Stomach (tissue), 9 donors: ENCODE data around the gene RAB5IF. TPM values are rescaled to one million over a fixed set of nuclear protein-coding genes. Genes with fewer than 3 reads are reported as not detected.

Source experiments
- DNase-seq, 2 donors: peaks; one replicate each; pipeline versions ENCODE4 v3.0.0 to v3.0.0-alpha.2; 2013 to 2019
- H3K27ac ChIP-seq, 5 donors: fragments of 200-600 bp in 4 of 5; sonication (generic) in 4 of 5; one replicate each; pipeline ENCODE4 v1.5.1; 2013 to 2019; ENCODE audit warnings: mild to moderate bottlenecking in 1 of 5, moderate library complexity in 1 of 5
- H3K27me3 ChIP-seq, 3 donors: fragments of 200-600 bp; sonication (generic); one replicate each; pipeline ENCODE4 v1.5.1; 2017 to 2019; ENCODE audit warnings: mixed run types in 1 of 3
- H3K36me3 ChIP-seq, 4 donors: fragments of 200-600 bp; sonication (generic); 1 replicate in 3 of 4; 2 replicates in 1 of 4; pipeline ENCODE4 v1.5.1; 2016 to 2019
- H3K4me1 ChIP-seq, 4 donors: fragments of 200-600 bp; sonication (generic); one replicate each; pipeline ENCODE4 v1.5.1; 2016 to 2019
- H3K4me3 ChIP-seq, 4 donors: fragments of 200-600 bp; sonication (generic) in 3 of 4; one replicate each; pipeline ENCODE4 v1.5.1; 2016 to 2019; ENCODE audit warnings: mild to moderate bottlenecking in 1 of 4
- H3K9me3 ChIP-seq, 4 donors: fragments of 200-600 bp; sonication (generic); one replicate each; pipeline ENCODE4 v1.5.1; 2016 to 2019
- CTCF ChIP-seq, 7 experiments: fragments of 450-650 bp in 4 of 7; fragments of 200-600 bp in 3 of 7; sonication (generic) in 3 of 7; IDR thresholded peaks; one replicate each; pipeline ENCODE4 v1.5.1; 2016 to 2019; ENCODE audit warnings: antibody characterized with exemption in 7 of 7, control low read depth in 2 of 7, mild to moderate bottlenecking in 1 of 7
- EP300 ChIP-seq: sonication (generic); formaldehyde crosslinking; IDR thresholded peaks from one replicate; pipeline ENCODE4 v1.6.1; 2017; ENCODE audit warnings: antibody characterized with exemption
- POLR2A ChIP-seq, 4 donors: fragments of 450-650 bp; IDR thresholded peaks; one replicate each; pipeline ENCODE4 v1.6.1; 2016; ENCODE audit warnings: antibody characterized with exemption in 4 of 4, control low read depth in 2 of 4, mild to moderate bottlenecking in 1 of 4, moderate library complexity in 1 of 4
- POLR2AphosphoS5 ChIP-seq, 3 donors: sonication (generic); formaldehyde crosslinking; IDR thresholded peaks; one replicate each; pipeline ENCODE4 v1.6.1; 2016; ENCODE audit warnings: antibody characterized with exemption in 3 of 3
- WGBS, 5 donors: extraction: QIAGEN DNeasy Blood & Tissue Kit in 3 of 5; methylation state at CpG; one replicate each; pipeline versions ENCODE4 v1.1.5 to v1.1.7; 2013 to 2018; 5-methylcytosine and 5-hydroxymethylcytosine counted together
- intact Hi-C: fragments of 100-400 bp; cut with DNase I; formaldehyde crosslinking; loops from one replicate; pipeline ENCODE4 v1.15.1; 2023; ENCODE audit warnings: low total_unique reads
- polyA plus RNA-seq, 3 donors: library from polyadenylated mRNA; stranded (reverse); fragments of 200-250 nt; gene quantifications; one replicate each; pipeline ENCODE4 v1.2.3, GENCODE V29; 2013
- total RNA-seq, 5 donors: library from RNA; depleted of rRNA; stranded (reverse); fragments of >200 nt; gene quantifications; one replicate each; pipeline versions ENCODE4 v1.1.0 to v1.2.3, GENCODE V29; 2014 to 2016
- donor health status: healthy with polysubstance abuse.
- donor health status: Bipolar disorder and iron deficiency.
- donor health status: healthy.

The RAB5IF gene
- total and polyA plus RNA-seq, 8 donors, result 35.0 to 136 (median 90.5) TPM

GRCh38 chr20:36591854-36592641, 13.5 kb upstream of the RAB5IF start:
- no peaks in the 10 kb centered on the region for H3K9me3 ChIP-seq
- H3K36me3 ChIP-seq, result peaks cover 7 to 38% (median 32%) of the 10 kb centered on the region in 4 donors
- no peak overlapping the region for H3K4me3 ChIP-seq
- no peaks in the 10 kb centered on the region for H3K4me1 ChIP-seq
- WGBS, 5 donors, result 68 to 84% (median 82%) methylated on average over 9 of the region's 9 CpGs
- no peak overlapping the region for H3K27ac ChIP-seq
- H3K27me3 ChIP-seq, result no peaks in the 10 kb centered on the region
- TF ChIP-seq EP300 (no peak), CTCF (IDR thresholded peaks at IDR 0.05) (peak in 4 of 7 experiments; percentile 16 to 42 (median 30)), POLR2AphosphoS5 (IDR thresholded peaks at IDR 0.05) (peak in 1 of 3 donors; percentile 22), POLR2A (IDR thresholded peaks at IDR 0.05) (no peak)
- peak in 1 of 2 donors; percentile 69 for DNase-seq
- intact Hi-C loops, result no loop called here

DNA sequence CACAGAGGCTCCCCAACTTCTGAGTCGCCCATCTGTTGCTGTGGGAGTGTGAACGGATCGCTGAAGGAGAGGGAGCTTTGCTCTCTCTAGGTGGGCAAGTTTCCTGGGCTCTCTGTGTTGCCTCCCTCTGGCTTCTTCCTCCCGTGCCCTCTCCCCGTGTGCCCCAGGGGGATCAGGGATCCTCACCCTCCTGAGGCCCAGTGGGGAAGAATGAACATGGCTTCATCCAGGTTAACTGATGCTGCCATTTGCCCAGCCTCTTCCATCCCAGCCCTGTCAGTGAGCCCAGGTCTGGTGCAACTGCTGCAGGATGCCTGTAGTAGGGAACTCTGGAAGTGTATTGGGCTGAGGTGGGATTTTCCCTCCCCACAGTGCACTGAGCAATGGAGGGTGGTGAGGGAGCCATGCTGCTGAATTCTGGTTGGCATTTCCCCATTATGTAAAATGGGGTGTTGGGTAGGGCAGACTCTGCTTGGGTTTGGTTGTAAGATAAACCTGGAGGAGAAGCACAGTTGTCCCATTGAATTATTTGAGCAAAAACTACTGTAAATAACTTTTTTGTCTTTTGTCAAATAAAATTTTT, 12.1 kb upstream of the RAB5IF start:
- no peaks in the 10 kb centered on the region for H3K27me3 ChIP-seq
- peaks cover 7 to 35% (median 30%) of the 10 kb centered on the region in 4 donors for H3K36me3 ChIP-seq
- no peaks in the 10 kb centered on the region for H3K9me3 ChIP-seq
- no peak overlapping the region for H3K4me3 ChIP-seq
- no peak for TF ChIP-seq EP300
- intact Hi-C loops, result no loop called here
- H3K27ac ChIP-seq, result no peak overlapping the region
- no peaks in the 10 kb centered on the region for H3K4me1 ChIP-seq
- no peak for DNase-seq
- WGBS, 5 donors, result 80 to 96% (median 89%) methylated on average over 5 of the region's 5 CpGs

DNA sequence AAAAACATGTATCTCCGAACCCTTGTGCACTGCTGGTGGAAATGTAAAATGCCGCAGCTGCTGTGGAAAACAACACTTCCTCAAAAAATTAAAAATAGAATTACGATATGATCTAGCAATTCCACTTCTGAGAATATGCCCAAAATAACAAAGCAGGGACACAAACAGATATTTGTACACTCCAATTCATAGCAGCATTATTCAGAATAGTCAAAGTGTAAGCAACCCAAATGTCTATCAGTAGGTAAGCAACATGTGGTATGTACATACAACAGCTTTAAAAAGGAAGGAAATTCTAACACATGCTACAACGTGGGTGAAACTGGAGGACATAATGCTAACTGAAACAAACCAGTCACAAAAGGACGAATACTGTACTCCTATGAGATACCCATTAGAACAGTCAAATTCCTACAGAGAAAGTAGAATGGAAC, 5.7 kb upstream of the RAB5IF start:
- H3K27ac ChIP-seq, result no peak overlapping the region

GRCh38 chr20:36601540-36601939, 4.0 kb upstream of the RAB5IF start:
- intact Hi-C loops, result loop anchor here (10.0 kb wide), 1 partner anchor 47 kb away; no protein-coding TSS in a partner anchor
- 33 to 44% (median 40%) methylated on average over 1 of the region's 1 CpG for WGBS, 5 donors
- no peak for DNase-seq
- no peaks in the 10 kb centered on the region for H3K27me3 ChIP-seq
- H3K36me3 ChIP-seq, result no peaks in the 10 kb centered on the region
- TF ChIP-seq POLR2A (IDR thresholded peaks at IDR 0.05) (no peak), POLR2AphosphoS5 (IDR thresholded peaks at IDR 0.05) (no peak), EP300 (no peak)
- H3K27ac ChIP-seq, result no peak overlapping the region
- peaks cover 4 to 12% (median 9%) of the 10 kb centered on the region in 4 donors for H3K4me1 ChIP-seq
- no peak overlapping the region for H3K4me3 ChIP-seq
- H3K9me3 ChIP-seq, result no peaks in the 10 kb centered on the region

More for the DNA sequence above, 5.7 kb upstream of the RAB5IF start:
- no peak for DNase-seq
- H3K36me3 ChIP-seq, result no peaks in the 10 kb centered on the region
- intact Hi-C loops, result loop anchor here (10.0 kb wide), 1 partner anchor 45 kb away; no protein-coding TSS in a partner anchor
- H3K9me3 ChIP-seq, result no peaks in the 10 kb centered on the region
- H3K4me3 ChIP-seq, result no peak overlapping the region
- no peak for TF ChIP-seq CTCF (IDR thresholded peaks at IDR 0.05)
- TF ChIP-seq POLR2A (IDR thresholded peaks at IDR 0.05), result no peak
- no peak for TF ChIP-seq EP300
- TF ChIP-seq POLR2AphosphoS5 (IDR thresholded peaks at IDR 0.05), result no peak
- 49 to 60% (median 52%) methylated on average over 5 of the region's 5 CpGs for WGBS, 5 donors
- no peaks in the 10 kb centered on the region for H3K27me3 ChIP-seq
- H3K4me1 ChIP-seq, result peaks cover 0 to 7% (median 2%) of the 10 kb centered on the region in 4 donors

DNA sequence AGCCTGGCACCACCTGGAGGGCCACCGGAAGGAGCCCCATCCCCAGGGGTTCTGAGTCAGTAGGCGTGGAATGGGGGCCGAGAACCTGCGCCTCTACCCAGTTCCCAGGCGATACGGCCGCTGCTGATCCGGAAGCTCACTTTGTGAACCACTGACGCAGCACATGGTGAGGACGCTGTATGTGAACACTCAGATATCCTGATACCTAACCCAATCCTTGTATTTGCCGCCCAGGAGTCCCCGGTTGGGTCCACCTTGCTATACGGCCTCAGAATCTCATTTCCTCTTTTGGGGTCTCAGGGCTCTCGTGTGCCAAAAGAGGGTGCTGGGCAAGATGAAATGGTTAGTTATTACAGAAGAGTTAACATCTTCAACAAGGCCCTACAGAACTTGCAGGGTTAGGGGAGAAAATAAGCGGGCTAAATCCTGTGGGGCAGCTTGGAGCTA, 604 bp upstream of the RAB5IF start:
- peak overlapping the region; percentile 88 to 100 (median 94) for H3K4me3 ChIP-seq
- whole genome bisulfite sequencing, 5 donors, result 45 to 59% (median 47%) methylated on average over 15 of the region's 15 CpGs
- no peaks in the 10 kb centered on the region for H3K9me3 ChIP-seq
- peak; percentile 41 to 63 for DNase-seq
- peak overlapping the region; percentile 83 to 97 (median 95) for H3K27ac ChIP-seq
- peaks cover 21 to 24% (median 24%) of the 10 kb centered on the region in 4 donors for H3K36me3 ChIP-seq
- no peaks in the 10 kb centered on the region for H3K27me3 ChIP-seq
- no peak for TF ChIP-seq CTCF (IDR thresholded peaks at IDR 0.05)
- no peak for TF ChIP-seq POLR2A (IDR thresholded peaks at IDR 0.05)
- TF ChIP-seq POLR2AphosphoS5 (IDR thresholded peaks at IDR 0.05), result no peak
- no peak for TF ChIP-seq EP300
- intact Hi-C loops, result loop anchor here (10.0 kb wide), 1 partner anchor 50 kb away; no protein-coding TSS in a partner anchor
- peaks cover 21 to 30% (median 24%) of the 10 kb centered on the region in 4 donors for H3K4me1 ChIP-seq
